Right renal pelvis (tissue), 4 donors: ENCODE data around the gene CYP4F8. TPM values are rescaled to one million over a fixed set of nuclear protein-coding genes. Genes with fewer than 3 reads are reported as not detected.

Experiments
- polyA plus RNA-seq, 4 donors: library from polyadenylated mRNA; unstranded; fragments of 120-200 nt; gene quantifications; one replicate each; pipeline ENCODE4 v1.2.1, GENCODE V29; 2013; ENCODE audit not compliant: insufficient read length in 4 of 4

CYP4F8 gene
- polyA plus RNA-seq, 4 donors: 0.01 TPM; not detected in 3

Other genes with a start within 250 kb of the CYP4F8 start
- 10 to 100 TPM; 25.5 to 30.5 (median 28.7) TPM for gene AKAP8, start 235.4 kb upstream of the CYP4F8 start, polyA plus RNA-seq
- 100 to 1,000 TPM in 3 of 4 donors, 10 to 100 TPM in 1; 99.9 to 109 (median 106) TPM for gene AKAP8L, start 196.2 kb upstream of the CYP4F8 start, polyA plus RNA-seq
- 10 to 100 TPM; 31.2 to 43.2 (median 31.8) TPM for gene WIZ, start 165.3 kb upstream of the CYP4F8 start, polyA plus RNA-seq
- gene RASAL3, start 150.7 kb upstream of the CYP4F8 start, polyA plus RNA-seq: 1 to 10 TPM in 1 of 4 donors, under 1 TPM in 3; 0.50 to 1.4 (median 0.86) TPM
- under 1 TPM in 1 of 4 donors, not detected in 3; 0.10 TPM for gene PGLYRP2, start 135.7 kb upstream of the CYP4F8 start, polyA plus RNA-seq
- 1 to 10 TPM in 1 of 4 donors, under 1 TPM in 2, not detected in 1; 0.19 to 1.1 (median 0.66) TPM for gene CYP4F22, start 106.7 kb upstream of the CYP4F8 start, polyA plus RNA-seq
- gene CYP4F3, start 25.7 kb downstream of the CYP4F8 start, polyA plus RNA-seq: under 1 TPM; 0.19 to 0.81 (median 0.33) TPM
- gene CYP4F12, start 57.9 kb downstream of the CYP4F8 start, polyA plus RNA-seq: 1 to 10 TPM in 2 of 4 donors, under 1 TPM in 2; 0.15 to 2.3 (median 0.94) TPM
- not detected for gene OR10H2, start 112.8 kb downstream of the CYP4F8 start, polyA plus RNA-seq
- gene OR10H3, start 122.8 kb downstream of the CYP4F8 start, polyA plus RNA-seq: not detected
- under 1 TPM in 3 of 4 donors, not detected in 1; 0.04 to 0.06 (median 0.05) TPM for gene OR10H5, start 172.4 kb downstream of the CYP4F8 start, polyA plus RNA-seq
- under 1 TPM in 3 of 4 donors, not detected in 1; 0.04 to 0.06 (median 0.06) TPM for gene OR10H1, start 200.4 kb downstream of the CYP4F8 start, polyA plus RNA-seq